Ectodermal cell (in vitro differentiated cells): ENCODE data around the gene GSTT2B.
"Not testable (repeated sequence)": the region's sequence is repeated elsewhere in the genome, so short reads cannot be mapped to it uniquely, and the experiment has no call there.

Source experiments
- H3K27ac ChIP-seq: 2 replicates; pipeline ENCODE4 v1.7.0; 2013; ENCODE audit warnings: mild to moderate bottlenecking, low read depth, low read length; ENCODE audit not compliant: insufficient read depth, poor library complexity, severe bottlenecking
- H3K27me3 ChIP-seq: 2 replicates; pipeline ENCODE4 v1.7.0; 2013; ENCODE audit warnings: mild to moderate bottlenecking, low read length; ENCODE audit not compliant: insufficient read depth, control insufficient read depth, poor library complexity, severe bottlenecking
- H3K36me3 ChIP-seq: one replicate; pipeline ENCODE4 v1.7.0; 2013; ENCODE audit warnings: low read length; ENCODE audit not compliant: control insufficient read depth, insufficient read depth
- H3K4me1 ChIP-seq: one replicate; pipeline ENCODE4 v1.7.0; 2013; ENCODE audit warnings: low read length; ENCODE audit not compliant: control insufficient read depth, insufficient read depth
- H3K4me3 ChIP-seq: 2 replicates; pipeline ENCODE4 v1.7.0; 2013; ENCODE audit warnings: low read depth, low read length, control low read depth; ENCODE audit not compliant: insufficient read depth
- H3K9me3 ChIP-seq: 2 replicates; pipeline ENCODE4 v1.7.0; 2013; ENCODE audit warnings: mild to moderate bottlenecking, low read length, moderate library complexity; ENCODE audit not compliant: control insufficient read depth
- WGBS, 2 experiments: methylation state at CpG; one replicate each; pipeline ENCODE4 v1.1.7; 2013; ENCODE audit warnings: missing lambda C conversion rate in 2 of 2; 5-methylcytosine and 5-hydroxymethylcytosine counted together

The GSTT2B gene

GRCh38 chr22:23986089-23986488, 25.1 kb upstream of the GSTT2B start:
- H3K4me3 ChIP-seq, H3K36me3 ChIP-seq, H3K27ac ChIP-seq, H3K27me3 ChIP-seq, H3K4me1 ChIP-seq, H3K9me3 ChIP-seq: not testable (repeated sequence)
- 83 to 90% methylated on average over 8 of the region's 8 CpGs for WGBS, 2 experiments

- no peaks in the 10 kb centered on the region for H3K9me3 ChIP-seq
- no peak overlapping the region for H3K27ac ChIP-seq
- no peak overlapping the region for H3K4me3 ChIP-seq
- H3K4me1 ChIP-seq, result no peaks in the 10 kb centered on the region
- no peaks in the 10 kb centered on the region for H3K36me3 ChIP-seq
- WGBS, 2 experiments, result 31 to 57% methylated on average over 4 to 6 of the region's 6 CpGs
- no peaks in the 10 kb centered on the region for H3K27me3 ChIP-seq
These were observed 23.4 kb upstream of the GSTT2B start for GRCh38 chr22:23984430-23984829.

GRCh38 chr22:23980567-23980966, 19.6 kb upstream of the GSTT2B start:
- not testable (repeated sequence) for H3K9me3 ChIP-seq, H3K4me1 ChIP-seq, H3K27ac ChIP-seq, H3K27me3 ChIP-seq, H3K36me3 ChIP-seq, H3K4me3 ChIP-seq
- WGBS, 2 experiments, result no CpG with 5 or more reads among the region's 7 CpGs

GRCh38 chr22:23979557-23980240, 18.7 kb upstream of the GSTT2B start, which contains the start of gene GSTT2:
GSTT2 (plus strand) TSS chr22:23980134.
- WGBS, 2 experiments, result no CpG with 5 or more reads among the region's 41 CpGs
- not testable (repeated sequence) for H3K9me3 ChIP-seq, H3K27ac ChIP-seq, H3K27me3 ChIP-seq, H3K4me3 ChIP-seq, H3K4me1 ChIP-seq, H3K36me3 ChIP-seq

GRCh38 chr22:23977304-23977703, 16.3 kb upstream of the GSTT2B start:
- H3K4me3 ChIP-seq, H3K36me3 ChIP-seq, H3K27me3 ChIP-seq, H3K27ac ChIP-seq, H3K4me1 ChIP-seq, H3K9me3 ChIP-seq: not testable (repeated sequence)
- WGBS, 2 experiments, result 97 to 99% methylated on average over 5 of the region's 12 CpGs

GRCh38 chr22:23974836-23975352, 13.9 kb upstream of the GSTT2B start:
- not testable (repeated sequence) for H3K4me1 ChIP-seq, H3K4me3 ChIP-seq, H3K27me3 ChIP-seq, H3K27ac ChIP-seq, H3K9me3 ChIP-seq
- WGBS, 2 experiments, result 24 to 27% methylated on average over 6 of the region's 27 CpGs
- peaks cover 16% of the 10 kb centered on the region for H3K36me3 ChIP-seq

GRCh38 chr22:23974345-23974744, 13.3 kb upstream of the GSTT2B start, which contains the start of gene DDT:
DDT (minus strand) TSS chr22:23974441; CDS start chr22:23974414, 27 bp downstream.
- WGBS, 2 experiments, result no CpG with 5 or more reads among the region's 29 CpGs
- H3K27me3 ChIP-seq, H3K27ac ChIP-seq, H3K9me3 ChIP-seq, H3K4me3 ChIP-seq, H3K4me1 ChIP-seq: not testable (repeated sequence)
- peaks cover 21% of the 10 kb centered on the region for H3K36me3 ChIP-seq

GRCh38 chr22:23971927-23972326, 10.9 kb upstream of the GSTT2B start:
- H3K27me3 ChIP-seq, result not testable (repeated sequence)
- 93 to 100% methylated on average over 3 of the region's 3 CpGs for WGBS, 2 experiments

GRCh38 chr22:23970816-23971486, 10.0 kb upstream of the GSTT2B start:
- no peaks in the 10 kb centered on the region for H3K9me3 ChIP-seq
- no peak overlapping the region for H3K27ac ChIP-seq
- WGBS, 2 experiments, result 91 to 94% methylated on average over 6 of the region's 6 CpGs
- H3K4me1 ChIP-seq, result no peaks in the 10 kb centered on the region
- H3K36me3 ChIP-seq, result peaks cover 24% of the 10 kb centered on the region
- no peaks in the 10 kb centered on the region for H3K27me3 ChIP-seq
- H3K4me3 ChIP-seq, result no peak overlapping the region

More at GRCh38 chr22:23971927-23972326, 10.9 kb upstream of the GSTT2B start:
- not testable (repeated sequence) for H3K27ac ChIP-seq, H3K4me1 ChIP-seq, H3K9me3 ChIP-seq, H3K4me3 ChIP-seq
- H3K36me3 ChIP-seq, result peaks cover 24% of the 10 kb centered on the region

GRCh38 chr22:23970201-23970641, 9.2 kb upstream of the GSTT2B start:
- no peaks in the 10 kb centered on the region for H3K27me3 ChIP-seq
- WGBS, 2 experiments, result 94 to 95% methylated on average over 5 of the region's 5 CpGs
- peaks cover 24% of the 10 kb centered on the region for H3K36me3 ChIP-seq
- H3K27ac ChIP-seq, result no peak overlapping the region
- no peaks in the 10 kb centered on the region for H3K4me1 ChIP-seq
- H3K4me3 ChIP-seq, result no peak overlapping the region
- no peaks in the 10 kb centered on the region for H3K9me3 ChIP-seq
